GM20431 (cell line): ENCODE measurements around the gene HAUS1.

Source experiments
- in situ Hi-C: fragments of 300-500 bp; cut with MseI, MboI; formaldehyde crosslinking; loops from one replicate; pipeline ENCODE4 v1.15.0; 2020; ENCODE audit warnings: low sequenced_read_pairs; ENCODE audit not compliant: unreplicated experiment

The HAUS1 gene

DNA sequence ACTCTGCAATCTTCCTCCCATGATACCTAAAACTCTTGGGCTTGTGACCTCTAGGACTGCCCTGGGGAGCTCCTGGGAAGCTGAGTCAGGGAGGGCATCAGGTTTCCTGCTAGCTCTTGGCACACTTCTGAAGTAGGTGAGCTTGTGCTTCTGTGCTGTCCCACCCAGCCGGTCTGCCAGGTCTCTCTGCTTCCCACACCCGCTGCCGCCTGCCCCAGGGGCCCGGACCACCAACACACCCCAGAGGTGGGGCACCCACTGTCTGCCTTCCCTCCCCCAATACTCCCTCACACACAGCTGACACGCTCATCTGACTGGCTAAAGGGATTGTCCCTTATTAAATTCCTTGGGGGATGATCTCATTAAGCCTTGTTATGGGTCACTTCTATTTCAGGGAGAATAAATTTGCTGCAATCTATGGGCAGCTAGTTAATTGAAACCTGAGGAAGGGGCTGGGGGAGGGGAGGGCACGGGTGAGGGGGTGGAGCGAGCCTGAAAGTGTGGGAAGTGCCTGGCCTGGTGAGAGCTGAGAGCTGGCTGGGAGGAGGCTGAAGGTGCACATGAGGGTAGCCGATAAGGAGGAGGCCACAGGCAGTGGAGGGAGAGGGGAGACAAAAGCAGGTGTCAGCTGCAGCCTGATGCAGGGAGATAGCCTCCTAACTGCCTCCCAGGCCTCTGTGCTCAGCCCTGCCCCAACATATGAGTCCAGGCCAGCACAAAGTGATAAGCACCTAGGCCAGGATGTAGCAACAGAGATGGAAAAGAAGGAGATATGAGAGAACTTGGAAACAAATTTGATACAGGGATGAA lies 48.8 kb downstream of the HAUS1 start:
- in situ Hi-C loops: loop anchor here (25.0 kb wide), 1 partner anchor 509 kb away; the partner anchor contains the start of gene LOXHD1

DNA sequence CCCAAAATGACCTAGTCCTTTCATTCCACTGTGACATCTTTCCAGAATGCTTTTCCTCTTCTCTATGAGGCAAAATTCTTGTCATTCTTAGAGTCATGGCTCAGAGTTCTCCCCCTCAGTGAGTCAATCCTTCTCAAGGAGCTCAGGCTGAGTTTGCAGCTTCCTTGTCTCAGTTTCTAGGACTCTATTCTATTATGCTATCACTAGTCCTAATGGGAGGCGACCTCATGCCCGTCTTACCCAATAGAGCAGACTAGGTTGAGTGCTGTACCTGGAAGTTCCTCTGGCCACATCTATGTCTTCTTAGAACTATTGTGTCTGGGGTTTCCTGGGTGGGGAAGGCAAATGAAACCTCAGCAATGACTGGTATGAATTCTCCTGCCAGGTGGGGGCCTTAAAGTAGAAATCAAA lies 51.5 kb downstream of the HAUS1 start:
- in situ Hi-C loops: loop anchor here (25.0 kb wide), 1 partner anchor 507 kb away; the partner anchor contains the start of gene LOXHD1

DNA sequence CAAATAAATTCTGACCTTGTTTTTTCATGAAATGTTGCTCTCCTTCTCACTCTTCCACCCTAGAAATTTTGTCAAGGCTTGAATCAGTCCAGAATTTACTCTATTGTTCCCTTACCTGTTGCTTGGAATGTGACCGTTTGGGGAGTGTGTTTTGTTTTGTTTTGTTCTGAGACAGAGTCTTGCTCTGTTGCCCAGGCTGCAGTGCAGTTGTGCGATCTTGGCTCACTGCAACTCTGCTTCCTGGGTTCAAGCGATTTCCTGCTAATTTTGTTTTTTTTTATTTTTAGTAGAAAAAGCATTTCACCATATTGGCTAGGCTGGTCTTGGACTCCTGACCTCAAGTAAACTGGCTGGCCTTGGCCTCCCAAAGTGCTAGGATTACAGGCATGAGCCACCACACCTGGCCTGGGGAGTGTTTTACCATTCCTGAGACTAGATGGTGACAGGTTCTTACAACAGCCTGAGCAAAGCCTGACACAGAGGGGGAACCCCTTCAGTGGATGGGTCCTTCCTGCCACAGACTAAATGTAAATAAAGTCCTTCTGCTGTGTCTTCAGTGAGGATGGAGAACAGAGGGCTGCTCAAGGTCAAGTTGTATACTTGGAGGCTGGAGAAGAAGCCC lies 52.0 kb downstream of the HAUS1 start:
- in situ Hi-C loops: loop anchor here (25.0 kb wide), 1 partner anchor 506 kb away; the partner anchor contains the start of gene LOXHD1

DNA sequence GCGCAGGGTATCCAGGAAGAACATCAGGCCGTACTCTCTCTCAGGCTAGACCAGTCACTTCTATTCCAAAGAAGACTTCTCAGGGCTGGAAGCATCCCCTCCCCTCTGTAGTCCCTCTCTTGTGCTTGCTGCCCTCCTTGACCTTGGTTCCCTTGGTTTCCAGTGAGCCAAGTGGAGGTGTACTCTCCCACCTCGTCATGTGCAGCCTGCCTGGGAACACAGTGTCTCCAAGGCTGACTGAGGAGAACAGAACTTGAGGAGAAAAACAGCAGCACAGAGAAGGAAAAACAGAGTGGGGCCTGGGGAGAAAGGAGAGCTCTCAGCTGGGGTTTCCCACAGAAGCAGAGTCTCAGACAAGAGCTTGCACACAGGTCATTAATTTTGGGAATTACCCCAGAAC lies 52.7 kb downstream of the HAUS1 start:
- in situ Hi-C loops: loop anchor here (25.0 kb wide), 1 partner anchor 505 kb away; the partner anchor contains the start of gene LOXHD1

DNA sequence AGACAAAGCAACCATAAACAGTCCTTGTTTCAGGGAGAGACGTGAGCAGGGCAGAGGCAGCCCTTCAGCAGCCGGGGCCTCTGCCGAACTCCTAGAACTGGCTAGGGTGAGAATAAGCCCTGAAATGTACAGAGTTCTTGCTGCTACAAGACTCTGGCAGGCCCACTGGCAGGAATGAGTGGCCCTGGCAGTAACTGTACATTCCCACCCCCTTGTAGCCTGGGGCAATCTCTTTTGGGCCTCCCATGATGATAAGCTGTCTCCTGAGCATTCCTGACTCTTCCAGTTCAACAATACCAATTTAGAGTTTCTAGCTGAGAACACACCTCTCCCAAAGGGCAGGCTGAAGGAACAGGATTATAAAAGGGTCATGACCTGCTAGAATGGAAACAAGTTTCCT lies 54.3 kb downstream of the HAUS1 start:
- in situ Hi-C loops: loop anchor here (25.0 kb wide), 1 partner anchor 504 kb away; the partner anchor contains the start of gene LOXHD1

DNA sequence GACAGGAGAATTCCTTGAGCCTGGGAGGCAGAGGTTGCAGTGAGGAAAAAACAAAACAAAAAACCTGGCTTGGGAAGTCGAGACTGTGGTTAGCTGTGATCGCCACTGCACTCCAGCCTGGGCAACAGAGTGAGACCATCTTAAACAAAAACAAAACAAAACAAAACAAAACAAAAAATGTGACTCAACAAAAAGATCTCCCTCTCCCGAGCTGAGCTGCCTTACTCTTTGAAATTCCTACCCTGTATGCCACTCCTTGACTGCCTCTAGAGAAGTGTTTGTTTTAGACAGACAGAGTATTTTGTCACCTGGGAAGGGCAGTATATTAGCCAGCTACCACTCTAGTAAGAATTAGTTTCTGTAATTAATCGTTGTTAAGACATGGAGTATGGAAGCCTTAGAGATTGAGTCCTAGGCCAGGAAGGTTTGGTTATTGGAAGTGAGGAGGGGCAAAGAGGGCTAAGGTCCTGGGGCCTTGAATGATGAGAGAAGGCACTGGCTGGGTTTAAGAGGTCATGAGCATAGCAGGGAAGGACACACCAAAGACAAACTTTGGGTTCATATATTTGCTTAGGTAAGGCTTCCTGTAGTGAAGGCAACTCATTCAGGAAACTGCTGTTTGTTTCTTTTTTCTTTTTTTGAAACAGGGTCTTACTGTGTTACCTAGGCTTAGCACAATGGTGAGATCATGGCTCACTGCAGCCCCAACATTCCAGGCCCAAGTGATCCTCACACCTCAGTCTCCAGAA lies 56.0 kb downstream of the HAUS1 start:
- in situ Hi-C loops: loop anchor here (25.0 kb wide), 1 partner anchor 502 kb away; the partner anchor contains the start of gene LOXHD1

DNA sequence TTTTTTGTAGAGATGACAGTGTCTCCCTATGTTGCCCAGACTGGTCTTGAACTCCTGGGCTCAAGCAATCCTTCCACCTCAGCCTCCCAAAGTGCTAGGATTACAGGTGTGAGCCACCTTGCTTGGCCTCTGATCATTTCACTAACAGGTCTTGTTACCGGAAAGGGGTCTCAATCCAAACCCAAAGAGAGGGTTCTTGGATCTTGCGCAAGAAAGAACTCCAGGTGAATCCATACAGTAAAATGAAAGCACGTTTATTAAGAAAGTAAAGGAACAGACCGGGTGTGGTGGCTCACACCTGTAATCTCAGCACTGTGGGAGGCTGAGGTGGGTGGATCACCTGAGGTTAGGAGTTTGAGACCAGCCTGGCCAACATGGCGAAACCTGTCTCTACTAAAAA lies 56.7 kb downstream of the HAUS1 start:
- in situ Hi-C loops: loop anchor here (25.0 kb wide), 1 partner anchor 501 kb away; the partner anchor contains the start of gene LOXHD1

DNA sequence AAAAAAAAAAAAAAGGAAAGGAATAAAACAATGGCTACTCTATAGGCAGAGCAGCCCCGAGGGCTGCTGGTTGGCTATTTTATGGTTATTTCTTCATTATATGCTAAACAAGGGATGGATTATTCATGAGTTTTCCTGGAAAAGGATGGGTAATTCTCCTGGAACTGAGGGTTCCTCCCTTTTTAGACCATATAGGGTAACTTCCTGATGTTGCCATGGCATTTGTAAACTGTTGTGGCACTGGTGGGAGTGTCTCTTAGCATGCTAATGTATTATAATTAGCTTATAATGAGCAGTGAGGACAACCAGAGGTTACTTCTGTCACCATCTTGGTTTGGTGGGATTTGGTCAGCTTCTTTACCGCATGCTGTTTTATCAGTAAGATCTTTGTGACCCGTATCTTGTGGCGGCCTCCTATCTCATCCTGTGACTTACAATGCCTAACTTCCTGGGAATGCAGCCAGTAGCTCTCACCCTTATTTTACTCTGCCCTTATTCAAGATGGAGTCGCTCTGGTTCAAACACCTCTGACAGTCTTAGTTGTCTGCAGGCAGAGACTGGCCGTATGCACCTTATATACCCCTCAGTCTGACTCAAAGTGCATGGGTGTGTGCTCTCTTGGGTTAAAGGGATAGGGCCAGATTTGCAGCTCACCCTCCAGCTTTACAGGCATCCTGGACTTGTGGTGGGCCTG lies 57.7 kb downstream of the HAUS1 start:
- in situ Hi-C loops: loop anchor here (25.0 kb wide), 1 partner anchor 500 kb away; the partner anchor contains the start of gene LOXHD1

DNA sequence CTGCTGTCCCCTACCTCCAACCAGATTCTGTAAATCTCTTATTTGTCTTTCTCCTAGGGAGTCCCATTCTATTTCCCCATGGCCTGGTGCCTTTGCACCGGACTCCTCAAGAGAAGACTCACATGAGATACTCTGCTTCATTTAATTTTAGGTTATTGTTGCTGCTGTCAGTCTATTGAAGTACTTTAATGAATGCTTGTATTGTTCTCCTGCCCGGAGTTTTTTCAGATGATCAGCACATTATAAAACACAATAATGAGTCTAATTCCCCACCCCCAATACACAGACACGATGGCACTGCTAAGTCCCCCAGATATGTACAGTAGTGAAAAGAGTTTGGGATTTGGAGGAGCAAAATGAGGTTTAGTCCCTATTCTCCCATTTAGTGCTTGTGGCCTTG lies 58.9 kb downstream of the HAUS1 start:
- in situ Hi-C loops: loop anchor here (25.0 kb wide), 1 partner anchor 499 kb away; the partner anchor contains the start of gene LOXHD1

DNA sequence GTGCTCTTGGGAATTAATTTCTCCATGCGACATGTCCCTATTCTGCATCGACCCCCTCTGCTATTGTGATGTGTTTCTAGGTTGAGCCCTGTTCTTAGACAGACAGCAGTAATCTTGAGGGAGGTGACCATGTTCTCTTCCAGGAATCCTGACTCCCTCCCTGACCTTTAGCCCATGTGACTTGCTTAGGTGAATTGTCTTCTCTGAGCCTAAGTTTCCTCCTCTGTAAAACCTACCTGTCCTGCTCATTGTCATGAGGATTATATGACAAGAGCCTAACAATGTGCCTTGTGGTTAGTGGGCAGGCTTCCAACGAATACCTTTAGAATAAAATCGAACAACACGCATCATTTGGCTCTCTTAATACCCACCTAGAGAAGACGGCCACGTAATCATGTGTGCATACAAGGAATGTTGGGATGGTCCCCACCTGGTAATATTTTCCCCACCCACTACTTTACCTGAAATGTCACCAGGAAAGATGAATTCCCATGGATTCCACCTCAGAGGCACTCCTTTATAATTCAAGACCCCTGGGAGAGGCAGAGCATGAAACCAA lies 59.8 kb downstream of the HAUS1 start:
- in situ Hi-C loops: loop anchor here (25.0 kb wide), 1 partner anchor 498 kb away; the partner anchor contains the start of gene LOXHD1

DNA sequence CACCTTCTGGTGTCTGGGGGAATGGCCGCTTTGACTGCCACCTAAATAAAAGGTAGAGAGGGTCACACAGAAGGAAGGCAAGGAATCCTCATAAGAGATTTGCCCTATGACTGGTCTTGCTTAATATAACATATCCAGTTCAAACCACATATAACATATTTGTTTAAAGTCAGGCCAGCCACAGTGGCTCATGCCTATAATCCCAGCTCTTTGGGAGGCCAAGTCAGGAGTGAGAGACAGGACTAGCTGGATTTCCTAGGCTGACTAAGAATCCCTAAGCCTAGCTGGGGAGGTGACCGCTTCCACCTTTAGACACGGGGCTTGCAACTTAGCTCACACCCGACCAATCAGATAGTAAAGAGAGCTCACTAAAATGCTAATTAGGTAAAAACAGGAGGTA lies 60.3 kb downstream of the HAUS1 start:
- in situ Hi-C loops: loop anchor here (25.0 kb wide), 1 partner anchor 498 kb away; the partner anchor contains the start of gene LOXHD1

DNA sequence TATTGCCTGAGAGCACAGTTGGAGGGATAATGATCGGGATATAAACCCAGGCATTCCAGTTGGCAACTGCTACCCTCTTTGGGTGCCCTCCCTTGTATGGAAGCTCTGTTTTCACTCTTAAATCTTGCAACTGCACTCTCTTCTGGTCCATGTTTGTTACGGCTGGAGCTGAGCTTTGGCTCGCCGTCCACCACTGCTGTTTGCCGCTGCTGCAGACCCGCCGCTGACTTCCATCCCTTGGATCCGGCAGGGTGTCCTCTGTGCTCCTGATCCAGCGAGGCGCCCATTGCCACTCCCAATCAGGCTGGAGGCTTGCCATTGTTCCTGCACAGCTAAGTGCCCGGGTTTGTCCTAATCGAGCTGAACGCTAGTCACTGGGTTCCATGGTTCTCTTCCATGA lies 60.7 kb downstream of the HAUS1 start:
- in situ Hi-C loops: loop anchor here (25.0 kb wide), 1 partner anchor 497 kb away; the partner anchor contains the start of gene LOXHD1

DNA sequence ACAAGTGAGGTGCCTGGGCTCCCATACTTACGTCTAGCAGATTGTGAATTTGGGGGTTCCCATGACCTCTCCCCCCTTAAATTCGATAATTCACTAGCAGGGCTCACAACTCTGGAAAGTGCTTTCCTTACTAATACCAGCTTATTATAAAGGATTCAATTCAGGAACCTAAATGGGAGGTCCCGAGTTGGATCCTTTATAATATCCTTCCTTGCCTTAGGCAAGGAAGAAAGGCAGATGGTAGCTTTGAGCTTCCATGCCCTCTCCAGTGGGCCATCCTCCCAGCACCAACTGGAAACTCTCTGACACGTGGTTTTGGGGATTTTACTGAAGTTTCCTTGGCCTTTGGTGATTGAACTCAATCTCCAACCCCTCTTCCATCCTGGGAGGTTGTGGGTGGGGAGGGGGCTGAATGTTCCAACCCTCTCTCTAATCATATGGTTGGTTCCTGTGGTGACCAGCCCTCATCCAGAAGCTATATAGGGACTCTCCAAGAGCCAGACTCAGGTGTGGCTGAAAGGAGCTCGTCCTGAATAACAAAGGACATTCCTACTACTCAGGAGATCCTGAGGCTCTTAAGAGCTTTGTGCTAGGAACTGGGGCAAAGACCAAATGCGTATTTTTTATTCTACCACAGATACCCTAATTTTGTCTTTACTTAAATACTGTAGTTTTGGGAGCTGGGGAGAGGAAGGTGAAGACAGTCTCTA lies 62.2 kb downstream of the HAUS1 start:
- in situ Hi-C loops: loop anchor here (25.0 kb wide), 1 partner anchor 496 kb away; the partner anchor contains the start of gene LOXHD1

DNA sequence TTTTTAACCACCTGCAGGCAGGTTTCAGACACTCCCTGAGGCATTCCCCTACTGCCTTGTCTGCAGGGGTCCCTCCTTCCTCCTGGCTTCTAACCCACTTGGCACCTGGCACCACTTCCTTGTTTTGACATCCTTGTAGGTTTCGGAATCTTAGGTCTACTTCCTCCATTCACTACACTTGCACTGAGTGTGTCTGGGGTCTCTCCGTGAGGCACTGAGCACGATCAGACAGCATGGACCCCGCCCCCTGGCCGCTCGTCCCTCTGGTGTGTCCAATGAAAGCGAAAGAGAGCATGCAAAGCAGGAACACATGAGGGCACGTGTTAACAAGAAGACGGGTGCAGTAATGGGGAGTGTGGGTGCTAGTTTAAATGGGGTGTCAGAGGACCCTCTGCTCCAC lies 63.8 kb downstream of the HAUS1 start:
- in situ Hi-C loops: loop anchor here (25.0 kb wide), 1 partner anchor 494 kb away; the partner anchor contains the start of gene LOXHD1

DNA sequence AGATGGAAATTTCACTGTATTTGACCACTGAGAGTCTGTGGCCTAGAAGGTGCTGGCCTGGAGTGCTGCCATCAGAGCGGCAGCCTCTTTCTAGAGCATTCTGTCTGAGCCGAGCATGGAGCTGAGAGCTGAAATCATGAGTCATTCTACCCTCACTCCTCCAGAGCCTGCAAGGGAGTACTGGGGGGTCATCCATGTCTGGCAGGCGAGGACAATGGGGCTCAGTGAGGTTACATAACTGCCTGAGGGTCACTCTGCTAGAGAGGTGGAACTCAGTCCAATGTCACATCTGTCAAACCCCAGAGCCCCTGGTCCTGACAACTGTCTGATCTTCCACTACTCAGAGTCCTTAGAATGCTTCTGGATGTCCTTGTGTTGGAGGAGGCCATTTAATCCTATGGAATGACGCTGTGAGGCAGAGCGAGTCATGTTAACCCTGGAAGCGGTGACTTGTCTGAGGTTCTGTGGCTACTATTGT lies 65.3 kb downstream of the HAUS1 start:
- in situ Hi-C loops: loop anchor here (25.0 kb wide), 1 partner anchor 493 kb away; the partner anchor contains the start of gene LOXHD1

DNA sequence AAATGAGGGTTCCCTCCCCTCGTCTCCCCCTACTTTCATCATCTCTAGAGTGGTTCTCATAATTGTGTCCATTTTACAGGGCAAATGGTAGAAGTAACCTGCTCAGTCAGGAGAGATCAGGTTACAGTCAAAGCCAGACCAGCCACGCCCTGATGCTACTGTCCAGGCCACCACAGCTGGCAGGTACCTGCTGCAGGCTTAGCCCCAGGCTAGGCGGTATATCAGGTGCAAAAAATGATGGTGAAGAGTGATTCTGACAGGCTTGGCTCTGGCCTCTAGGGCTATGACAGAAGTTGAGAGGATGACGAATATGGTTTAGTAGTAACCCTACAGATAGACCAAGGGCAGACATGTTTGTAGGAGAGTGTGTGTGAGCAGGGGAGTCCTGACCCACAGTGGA lies 67.1 kb downstream of the HAUS1 start:
- in situ Hi-C loops: loop anchor here (25.0 kb wide), 1 partner anchor 491 kb away; the partner anchor contains the start of gene LOXHD1

DNA sequence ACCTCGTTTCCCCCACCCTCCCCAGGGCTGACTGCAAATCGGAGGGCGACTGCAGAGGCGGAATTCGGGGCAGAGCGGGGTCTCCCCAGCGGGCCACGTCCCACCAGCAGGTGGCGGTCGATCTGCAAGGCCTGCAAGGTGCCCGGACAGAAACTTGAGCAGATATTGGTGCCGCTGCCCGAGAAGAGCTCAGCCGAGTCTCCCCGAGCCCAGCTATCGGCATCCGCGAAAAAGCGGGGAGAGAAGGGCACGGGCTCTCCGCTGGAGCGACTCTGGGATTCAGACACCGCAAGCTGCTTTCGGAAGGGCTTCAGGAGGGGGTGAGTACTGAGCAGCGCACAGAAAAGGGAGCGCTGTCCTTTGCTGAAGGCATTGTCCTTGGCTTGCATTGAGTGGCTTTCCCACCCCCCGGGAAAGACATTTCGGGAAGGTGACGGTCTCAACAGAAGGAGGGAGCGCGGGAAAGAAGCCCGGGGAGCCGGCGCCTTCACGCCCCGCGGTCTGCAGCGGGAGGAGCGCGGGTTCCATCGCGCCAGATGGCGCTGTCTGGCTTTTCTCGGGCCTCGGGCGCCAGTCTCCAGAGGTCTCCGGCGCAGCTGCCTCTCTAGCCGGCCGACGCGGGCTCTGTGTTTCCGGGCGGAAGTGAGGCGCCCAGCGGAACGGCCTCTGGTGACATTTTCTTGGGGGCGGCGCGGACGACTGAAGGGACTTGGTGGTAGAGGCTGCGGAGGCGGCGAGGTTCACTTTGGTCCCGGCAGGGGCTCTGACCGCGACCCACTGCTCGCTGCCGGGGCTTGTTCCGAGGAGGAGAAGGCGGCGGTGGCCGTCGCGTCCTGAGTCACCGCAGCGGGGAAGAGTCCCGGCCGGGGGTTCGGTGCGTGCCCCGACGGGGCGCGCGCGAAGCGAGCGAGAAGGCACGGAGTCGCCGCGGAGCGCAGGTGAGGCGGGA lies 69.5 kb downstream of the HAUS1 start:
- in situ Hi-C loops: loop anchor here (25.0 kb wide), 1 partner anchor 489 kb away; the partner anchor contains the start of gene LOXHD1
